H7 (cell line): Measurements from ENCODE around the gene AAR2. TPM values are rescaled to one million over a fixed set of nuclear protein-coding genes. Genes with fewer than 3 reads are reported as not detected.
A peak's percentile ranks its signal among the peaks of the same experiment; 100 is the strongest.

Source experiments
- DNase-seq: peaks from one replicate; pipeline ENCODE4 v3.0.0; 2012
- H3K27me3 ChIP-seq: 2 replicates; pipeline ENCODE4 v1.6.0; 2011; ENCODE audit warnings: mild to moderate bottlenecking, low read length; ENCODE audit not compliant: control insufficient read depth, insufficient read depth
- H3K36me3 ChIP-seq: replicated peaks from 2 replicates; pipeline ENCODE4 v1.5.1; 2011; ENCODE audit warnings: low read length; ENCODE audit not compliant: control insufficient read depth, insufficient read depth
- H3K4me3 ChIP-seq: 2 replicates; pipeline ENCODE4 v1.5.1; 2011; ENCODE audit warnings: low read depth, mild to moderate bottlenecking, control low read depth, low read length, moderate library complexity; ENCODE audit not compliant: insufficient read depth
- total RNA-seq: library from RNA; depleted of rRNA; stranded (reverse); fragments of >200 nt; shearing (Covaris generic); gene quantifications from 2 replicates; pipeline ENCODE4 v1.2.3, GENCODE V29; 2014

Gene AAR2
- total RNA-seq, 1 experiment from 2014 or later: 32.1 TPM

DNA sequence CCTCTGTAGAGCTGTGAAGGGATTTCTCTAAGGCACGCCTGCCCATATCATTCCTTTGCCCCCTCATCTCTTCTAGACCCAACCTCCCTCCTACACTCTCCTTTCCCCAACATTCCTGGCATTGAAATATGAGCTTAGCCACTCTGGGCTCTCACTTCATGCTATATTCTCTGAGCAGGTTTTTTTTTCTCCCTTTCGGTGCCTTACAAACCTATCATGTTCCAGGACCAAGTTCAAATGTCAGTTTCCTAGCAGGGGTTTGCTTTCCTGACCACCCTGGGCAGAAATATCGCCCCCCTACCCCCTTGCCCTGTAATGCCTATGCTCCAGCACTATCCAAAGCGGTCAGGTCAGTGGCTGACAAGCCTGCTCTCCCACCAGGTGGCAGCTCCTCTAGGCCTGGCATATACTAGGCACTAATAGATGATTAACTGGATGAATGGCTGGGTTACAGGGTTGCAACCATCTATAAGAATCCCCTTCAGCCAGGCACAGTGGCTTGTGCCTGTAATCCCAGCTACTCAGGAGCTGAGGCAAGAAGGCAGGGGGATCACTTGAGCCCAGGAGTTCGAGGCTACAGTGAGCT lies 25.7 kb upstream of the AAR2 start:
- no peaks in the 10 kb centered on the region for H3K27me3 ChIP-seq
- no peak overlapping the region for H3K4me3 ChIP-seq
- DNase-seq: no peak
- H3K36me3 ChIP-seq: no peaks in the 10 kb centered on the region; the same call in 1 of the 2 replicates

DNA sequence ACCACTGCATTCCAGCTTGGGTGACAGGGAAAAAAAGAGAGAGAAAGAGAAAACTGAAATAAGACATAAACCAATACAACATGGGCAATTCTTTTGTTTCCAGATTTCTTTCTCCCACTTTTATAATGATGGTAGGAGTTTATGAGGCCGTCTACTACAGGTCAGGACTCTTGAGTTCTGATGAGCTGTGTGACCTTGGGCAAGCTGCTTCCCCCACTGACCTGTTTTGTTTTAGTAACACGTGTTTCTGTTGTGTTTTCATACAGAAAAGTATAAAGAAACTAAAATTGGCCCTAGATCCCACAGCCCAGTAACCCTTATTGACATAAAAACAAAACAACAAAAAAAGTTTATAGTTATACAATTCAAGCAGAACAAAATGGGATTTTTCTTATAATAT lies 22.9 kb upstream of the AAR2 start:
- Histone ChIP-seq H3K36me3 (no peaks in the 10 kb centered on the region; the same call in 1 of the 2 replicates), H3K4me3 (no peak overlapping the region), H3K27me3 (no peaks in the 10 kb centered on the region)
- DNase-seq: no peak

DNA sequence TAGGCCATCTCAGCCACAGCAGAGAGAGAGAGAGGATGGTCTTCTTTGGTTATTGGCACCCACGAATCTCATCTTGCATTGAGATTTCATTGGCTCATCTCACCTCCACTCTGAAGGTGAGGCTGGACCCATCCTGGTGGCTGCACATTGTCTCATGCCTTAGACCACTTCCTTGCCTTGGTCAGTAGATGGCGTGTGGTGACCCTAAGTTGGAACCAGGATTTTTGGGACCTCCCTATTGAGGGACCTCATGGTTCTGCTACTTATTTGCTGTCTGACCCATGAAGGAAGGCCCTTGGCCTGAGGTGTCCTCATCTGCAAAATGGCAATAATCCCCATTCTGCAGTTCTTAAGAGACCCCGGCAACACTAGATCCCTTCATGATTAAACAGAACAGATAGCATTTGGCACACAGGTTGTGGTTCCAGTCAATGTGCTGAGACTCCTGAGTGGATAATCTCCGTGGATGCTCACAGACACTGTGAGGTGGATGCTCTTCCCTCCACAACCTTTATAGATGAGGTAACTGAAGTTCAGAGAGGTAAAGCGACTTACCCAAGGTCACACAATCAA lies 21.5 kb upstream of the AAR2 start:
- no peaks in the 10 kb centered on the region for H3K27me3 ChIP-seq
- no peak overlapping the region for H3K4me3 ChIP-seq
- peak; percentile 81 for DNase-seq
- H3K36me3 ChIP-seq: no peaks in the 10 kb centered on the region; the same call in 1 of the 2 replicates

DNA sequence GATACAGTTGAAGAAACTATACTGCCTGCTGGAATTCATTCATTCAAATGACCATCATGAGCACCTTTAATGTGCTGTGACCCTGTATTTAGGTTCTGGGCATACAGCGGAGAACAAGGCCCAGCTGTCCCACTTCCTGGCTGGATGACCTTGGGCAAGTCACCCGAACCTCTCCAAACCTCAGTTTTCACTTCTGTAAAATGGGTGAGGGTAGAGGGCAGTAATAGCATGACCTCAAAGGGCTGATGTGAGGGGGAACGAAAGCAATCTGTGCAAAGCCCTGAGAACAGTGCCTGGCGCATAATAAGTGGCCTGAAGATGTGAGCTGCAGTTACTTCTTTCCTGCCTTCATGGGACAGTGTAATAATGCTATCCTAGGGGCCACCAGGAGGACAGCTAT lies 20.5 kb upstream of the AAR2 start:
- DNase-seq: no peak
- no peaks in the 10 kb centered on the region; the same call in none of the 2 replicates for H3K36me3 ChIP-seq
- no peaks in the 10 kb centered on the region for H3K27me3 ChIP-seq
- no peak overlapping the region for H3K4me3 ChIP-seq

DNA sequence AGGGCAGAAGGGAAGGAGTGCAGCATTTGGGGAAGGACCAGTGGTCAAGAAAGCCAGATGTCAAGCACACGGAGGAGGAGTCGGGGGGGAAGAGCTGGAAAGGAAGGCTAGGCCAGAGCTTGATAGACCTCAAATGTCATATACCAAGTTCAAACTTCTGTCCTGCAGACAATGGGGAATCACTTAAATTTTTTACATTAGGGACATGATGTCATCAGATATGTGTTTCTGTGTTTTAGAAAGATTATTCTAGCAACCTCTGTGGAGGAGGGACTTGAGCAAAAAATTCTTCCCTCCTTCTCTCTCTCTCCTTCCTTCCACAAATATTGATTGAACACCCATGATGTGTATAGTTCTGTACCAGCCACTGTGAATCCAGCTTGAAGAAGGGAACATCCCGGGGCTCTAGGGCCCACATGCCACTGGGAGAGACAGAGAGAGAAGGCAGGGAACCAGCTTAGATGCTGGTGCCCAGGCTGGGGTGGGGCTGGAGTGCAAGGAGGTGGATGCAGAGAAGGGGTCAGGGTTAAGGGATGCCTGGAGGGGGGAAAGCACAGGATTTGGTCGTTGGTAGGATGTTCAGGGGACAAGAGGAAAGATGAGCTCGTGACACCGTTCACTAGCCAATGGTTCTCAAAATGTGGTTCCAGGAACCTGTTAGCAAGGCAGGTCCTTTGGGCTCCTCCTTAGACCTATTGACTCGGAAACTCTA lies 19.8 kb upstream of the AAR2 start:
- H3K36me3 ChIP-seq: no peaks in the 10 kb centered on the region; the same call in none of the 2 replicates
- no peaks in the 10 kb centered on the region for H3K27me3 ChIP-seq
- no peak overlapping the region for H3K4me3 ChIP-seq
- no peak for DNase-seq

DNA sequence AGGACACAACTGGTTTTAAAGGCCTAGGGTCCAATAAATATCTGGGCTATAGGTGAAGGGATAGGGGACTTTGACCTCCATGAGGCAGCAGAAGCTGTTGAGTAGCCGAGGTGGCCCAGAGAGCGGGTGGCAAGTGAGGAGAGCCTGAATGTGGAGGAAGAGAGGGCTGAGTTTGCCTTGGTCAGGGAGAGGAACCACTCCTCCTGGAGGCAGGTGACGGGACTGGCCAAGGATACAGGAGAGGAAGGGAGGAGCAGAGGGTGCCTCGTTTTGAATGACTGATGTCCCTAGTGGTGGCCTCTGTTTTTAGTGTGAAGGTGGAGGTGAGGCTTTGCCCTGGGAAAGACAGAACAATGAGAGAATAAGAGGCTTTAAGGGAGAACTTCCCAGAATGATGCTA lies 19.1 kb upstream of the AAR2 start:
- Histone ChIP-seq H3K4me3 (no peak overlapping the region), H3K36me3 (no peaks in the 10 kb centered on the region; the same call in none of the 2 replicates), H3K27me3 (no peaks in the 10 kb centered on the region)
- peak; percentile 91 for DNase-seq

DNA sequence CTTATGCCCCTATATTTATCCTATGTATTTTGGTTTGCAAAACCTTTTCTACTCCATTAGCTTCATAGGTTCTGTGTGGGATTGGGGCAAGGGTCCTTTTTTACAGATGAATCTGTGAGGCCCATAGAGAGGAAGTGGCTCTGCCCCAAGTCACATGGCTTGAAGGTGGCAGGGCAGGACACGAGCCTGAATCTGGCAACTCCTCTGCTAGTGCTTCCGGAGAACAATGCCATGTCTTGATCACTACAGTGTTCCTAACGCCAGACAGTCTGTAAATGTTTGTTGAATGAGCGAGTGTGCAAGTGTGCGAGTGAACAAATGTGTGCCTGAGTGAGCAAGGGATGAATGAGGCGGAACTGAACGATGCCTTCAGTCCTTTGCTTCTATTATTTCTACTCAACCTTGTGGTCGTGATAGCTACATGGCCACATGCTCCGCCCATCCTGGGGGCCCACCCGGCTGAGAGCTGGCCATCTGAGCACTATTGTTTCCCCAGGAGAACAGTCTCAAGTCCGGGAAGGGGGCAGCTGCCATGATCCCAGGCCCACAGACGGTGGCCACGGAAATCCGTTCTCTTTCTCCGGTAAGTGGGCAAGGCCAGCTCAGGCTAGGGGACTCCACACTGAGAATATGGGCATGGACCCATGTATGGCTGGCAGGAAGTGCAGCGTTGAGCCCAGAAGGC lies 17.8 kb upstream of the AAR2 start:
- Histone ChIP-seq H3K4me3 (no peak overlapping the region), H3K36me3 (no peaks in the 10 kb centered on the region; the same call in none of the 2 replicates), H3K27me3 (no peaks in the 10 kb centered on the region)
- DNase-seq: no peak

DNA sequence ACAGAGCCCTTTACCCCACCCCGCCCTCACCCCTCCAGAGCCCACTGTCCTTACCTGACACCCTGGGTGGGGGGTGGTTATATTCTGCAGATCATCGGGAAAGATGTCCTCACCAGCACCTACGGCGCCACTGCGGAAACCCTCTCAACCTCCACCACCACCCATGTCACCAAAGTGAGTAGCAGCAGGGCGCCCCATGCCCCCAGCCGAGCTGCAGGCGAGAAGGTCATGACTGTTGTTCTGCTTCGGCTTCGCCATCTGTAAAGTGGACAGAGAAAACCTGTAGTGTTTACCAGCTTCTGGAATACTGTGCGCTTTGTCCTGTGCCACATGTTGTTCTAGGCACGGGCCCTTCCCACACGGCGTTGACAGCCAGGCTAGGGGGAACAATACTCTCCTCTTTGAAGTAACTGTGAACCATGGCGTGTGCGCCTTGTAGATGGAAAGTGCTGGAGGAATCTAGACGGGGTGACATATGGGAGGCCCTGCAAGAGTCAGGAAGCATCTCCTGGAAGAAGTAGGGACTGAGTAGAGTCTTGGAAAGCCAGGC lies 16.5 kb upstream of the AAR2 start:
- no peaks in the 10 kb centered on the region; the same call in none of the 2 replicates for H3K36me3 ChIP-seq
- H3K27me3 ChIP-seq: no peaks in the 10 kb centered on the region
- DNase-seq: no peak
- no peak overlapping the region for H3K4me3 ChIP-seq

DNA sequence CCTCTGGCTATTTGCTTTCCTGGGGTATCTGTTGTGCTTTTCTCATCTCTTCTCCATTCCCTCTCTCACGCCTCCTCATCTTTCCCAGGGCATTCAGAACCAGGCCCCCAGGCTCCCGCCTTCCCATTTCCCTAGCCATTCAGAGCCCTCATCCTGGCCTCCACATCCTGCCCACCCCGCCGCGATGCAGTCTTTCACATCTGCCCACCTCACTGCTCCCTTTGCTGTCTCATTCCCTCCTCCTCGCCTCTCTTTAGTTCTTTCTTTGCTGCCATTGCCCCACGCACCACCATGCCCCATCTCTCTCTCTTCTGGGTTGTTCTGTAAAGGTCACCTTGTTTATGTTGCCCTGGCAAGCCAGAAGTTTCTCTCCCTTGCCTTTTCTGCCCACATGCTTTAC lies 10.6 kb upstream of the AAR2 start:
- no peak for DNase-seq
- Histone ChIP-seq H3K4me3 (no peak overlapping the region), H3K36me3 (no peaks in the 10 kb centered on the region), H3K27me3 (no peaks in the 10 kb centered on the region)

DNA sequence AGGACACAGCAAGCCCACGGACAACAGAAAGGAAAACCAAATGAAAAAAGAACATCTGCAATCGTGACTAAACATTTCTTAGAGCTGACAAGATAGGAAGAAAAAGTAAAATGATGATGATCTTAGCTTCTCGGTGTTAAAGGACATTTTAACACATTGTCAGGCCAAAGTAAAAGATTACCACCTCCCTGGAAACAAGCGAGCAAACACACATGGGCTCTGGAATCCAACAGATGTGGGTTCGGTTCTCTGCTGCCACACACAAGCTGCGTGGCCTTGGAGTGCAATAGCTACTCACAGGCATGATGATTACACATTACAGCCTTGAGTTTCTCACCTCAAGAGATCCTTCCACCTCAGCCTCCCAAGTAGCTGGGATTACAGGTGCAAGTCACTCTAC lies 7.5 kb upstream of the AAR2 start:
- no peaks in the 10 kb centered on the region for H3K36me3 ChIP-seq
- no peaks in the 10 kb centered on the region for H3K27me3 ChIP-seq
- DNase-seq: no peak
- no peak overlapping the region for H3K4me3 ChIP-seq

DNA sequence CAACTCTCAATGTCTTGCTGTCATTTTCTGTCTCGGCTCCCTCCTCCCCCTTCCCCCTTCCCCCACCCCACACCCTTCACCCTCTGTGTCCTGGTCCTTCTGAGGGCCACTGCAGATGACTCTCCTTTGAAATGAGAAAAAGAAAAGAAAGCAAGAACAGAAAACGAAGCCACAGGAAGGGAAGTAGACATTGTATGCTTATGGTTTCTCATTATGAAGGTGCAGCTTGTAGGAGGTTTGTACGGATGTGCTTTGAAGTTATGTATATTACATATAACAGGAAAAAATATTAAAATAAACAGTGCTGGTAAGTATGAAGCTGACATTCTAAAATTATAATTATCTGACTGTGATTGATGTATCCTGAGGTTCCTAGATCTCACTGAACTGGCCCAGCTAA lies 6.3 kb upstream of the AAR2 start:
- Histone ChIP-seq H3K36me3 (no peaks in the 10 kb centered on the region), H3K4me3 (no peak overlapping the region), H3K27me3 (no peaks in the 10 kb centered on the region)
- DNase-seq: no peak

DNA sequence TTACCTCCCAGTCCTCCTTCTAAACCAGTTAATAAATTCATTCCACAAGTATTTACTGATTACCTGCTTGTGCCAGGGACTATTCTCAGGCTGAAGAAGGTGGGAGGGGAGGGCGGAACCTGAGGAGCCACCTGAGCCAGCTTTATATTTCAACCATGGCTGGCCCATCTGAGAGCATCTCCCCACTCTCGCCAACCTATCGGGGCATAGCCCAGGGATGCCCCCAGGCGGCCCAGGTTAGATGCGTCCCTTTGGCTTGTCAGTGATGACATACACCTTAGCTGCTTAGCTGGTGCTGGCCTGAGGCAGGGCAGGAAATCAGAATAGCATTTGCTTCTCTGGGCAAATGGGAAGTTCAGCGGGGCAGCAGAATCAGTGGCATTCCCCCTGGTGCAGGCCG lies 4.9 kb upstream of the AAR2 start:
- no peaks in the 10 kb centered on the region for H3K27me3 ChIP-seq
- H3K36me3 ChIP-seq: no peaks in the 10 kb centered on the region
- DNase-seq: peak; percentile 51

DNA sequence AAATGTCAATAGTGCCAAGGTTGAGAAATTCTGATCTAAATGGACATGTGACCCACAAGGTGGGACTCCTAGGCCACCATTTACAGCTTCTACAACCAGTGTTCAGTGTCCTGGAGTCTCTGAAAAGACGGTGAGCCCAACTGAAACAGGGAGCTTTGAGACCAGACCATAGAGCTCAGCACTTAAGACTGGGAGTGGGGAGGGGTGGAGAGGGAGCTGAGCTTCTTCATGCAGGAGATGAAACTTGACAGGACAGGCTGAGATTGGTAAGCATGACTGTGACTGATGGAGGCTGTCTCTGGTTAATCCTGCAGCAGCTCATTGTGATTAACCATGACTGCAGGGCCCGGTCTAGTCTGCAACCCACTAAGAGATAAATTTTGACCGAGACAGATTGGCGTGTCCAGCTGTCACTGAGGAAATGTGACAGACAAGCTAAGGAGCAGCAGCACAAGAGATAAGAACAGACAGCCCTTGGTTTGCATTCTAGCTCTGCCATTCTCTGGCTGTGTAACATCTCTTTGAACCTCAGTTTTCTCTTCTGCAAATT lies 1.4 kb upstream of the AAR2 start:
- no peaks in the 10 kb centered on the region; the same call in 1 of the 2 replicates for H3K36me3 ChIP-seq
- DNase-seq: no peak
- no peak overlapping the region for H3K4me3 ChIP-seq
- no peaks in the 10 kb centered on the region for H3K27me3 ChIP-seq

More for the DNA sequence above, 4.9 kb upstream of the AAR2 start:
- no peak overlapping the region for H3K4me3 ChIP-seq

DNA sequence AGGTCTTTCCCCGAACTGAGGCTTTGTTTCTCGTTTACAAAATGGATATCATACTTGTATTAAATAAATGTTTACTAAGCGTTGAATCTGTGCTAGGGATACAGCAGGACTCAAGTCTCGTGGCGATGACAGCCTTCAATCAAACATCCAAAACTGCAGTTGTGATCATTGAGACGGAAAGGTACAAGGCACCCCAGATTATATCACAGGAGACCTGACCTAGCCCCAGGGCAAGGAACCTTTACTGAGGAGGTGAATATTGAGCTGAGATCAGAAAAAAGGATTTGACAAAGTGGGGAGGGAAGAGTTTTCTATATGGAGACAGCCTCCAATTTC lies 476 bp downstream of the AAR2 start:
- Histone ChIP-seq H3K4me3 (peak overlapping the region; percentile 72), H3K36me3 (peaks cover 12% of the 10 kb centered on the region), H3K27me3 (no peaks in the 10 kb centered on the region)
- no peak for DNase-seq
